ENCODE measurements around the gene IGSF8.
"Not testable (repeated sequence)": the region's sequence is repeated elsewhere in the genome, so short reads cannot be mapped to it uniquely, and the experiment has no call there.

IGSF8 gene

GRCh38 chr1:160064164-160064563 lies 34.3 kb downstream of the IGSF8 start:
- DNase-seq, result no peak

- no peak for DNase-seq
These were observed 35.2 kb downstream of the IGSF8 start for GRCh38 chr1:160063176-160063575.

- DNase-seq, result no peak
These were observed 36.2 kb downstream of the IGSF8 start for GRCh38 chr1:160062230-160062532.

- no peak for DNase-seq
These were observed 36.8 kb downstream of the IGSF8 start for GRCh38 chr1:160061369-160062229.

- DNase-seq, result no peak
These were observed 40.3 kb downstream of the IGSF8 start for GRCh38 chr1:160058087-160058486.

- no peak for DNase-seq
These were observed 41.7 kb downstream of the IGSF8 start for GRCh38 chr1:160056648-160057169.

- DNase-seq, result no peak
These were observed 44.7 kb downstream of the IGSF8 start for GRCh38 chr1:160053548-160054365.

GRCh38 chr1:160052936-160053335 lies 45.5 kb downstream of the IGSF8 start:
- no peak for DNase-seq

GRCh38 chr1:160050619-160051018 lies 47.8 kb downstream of the IGSF8 start:
- DNase-seq, result no peak

- not testable (repeated sequence) for DNase-seq
These were observed 48.2 kb downstream of the IGSF8 start for GRCh38 chr1:160050182-160050581.

GRCh38 chr1:160049101-160049500 lies 49.3 kb downstream of the IGSF8 start:
- DNase-seq, result no peak

GRCh38 chr1:160048335-160048734 lies 50.1 kb downstream of the IGSF8 start:
- DNase-seq, result no peak

- no peak for DNase-seq
These were observed 51.1 kb downstream of the IGSF8 start for GRCh38 chr1:160047111-160047991.

GRCh38 chr1:160046494-160047110 lies 51.8 kb downstream of the IGSF8 start:
- DNase-seq, result no peak

GRCh38 chr1:160045653-160046052 lies 52.8 kb downstream of the IGSF8 start:
- DNase-seq, result no peak

GRCh38 chr1:160043543-160043942 lies 54.9 kb downstream of the IGSF8 start:
- DNase-seq, result no peak

Measured in GDM1 (cell line).